K562 (cell line): ENCODE data around the gene GNL3. TPM values are rescaled to one million over a fixed set of nuclear protein-coding genes. Genes with fewer than 3 reads are reported as not detected.

Source experiments
- CREB3 ChIP-seq: fragments of 450-650 bp; conservative IDR thresholded peaks from 2 replicates; pipeline ENCODE4 v1.6.1; 2016; ENCODE audit warnings: missing genetic modification characterization, low read depth, mild to moderate bottlenecking, missing compliant biosample characterization, moderate library complexity
- CTBP1 ChIP-seq: fragments of 450-650 bp; IDR thresholded peaks from 2 replicates; pipeline ENCODE4 v1.6.1; 2016; ENCODE audit warnings: borderline replicate concordance
- DLX4 ChIP-seq: fragments of 250-450 bp; sonication (Bioruptor Pico); IDR thresholded peaks from 2 replicates; pipeline ENCODE4 v1.6.1; 2021; ENCODE audit warnings: mild to moderate bottlenecking
- GABPA ChIP-seq: fragments of 200-800 bp; sonication (Bioruptor generic); conservative IDR thresholded peaks from 2 replicates; pipeline ENCODE4 v1.6.1; 2016; ENCODE audit warnings: low read depth, missing genetic modification characterization, missing compliant biosample characterization
- HNRNPUL1 ChIP-seq: fragments of 200-400 bp; formaldehyde crosslinking; IDR thresholded peaks from 2 replicates; pipeline ENCODE4 v1.6.1; 2017; ENCODE audit warnings: low read length
- MYC ChIP-seq, 2 experiments: fragments of 250-450 bp in 1 of 2; sonication (Bioruptor Pico) in 1 of 2; IDR thresholded peaks; 2 replicates each; pipeline versions ENCODE4 v1.5.1 to v1.6.1; 2012 to 2021; ENCODE audit warnings: low read depth in 2 of 2, borderline replicate concordance in 1 of 2, improper control_type of control experiment in 1 of 2, low read length in 1 of 2, mild to moderate bottlenecking in 1 of 2, moderate library complexity in 1 of 2
- THRB ChIP-seq: fragments of 450-650 bp; formaldehyde crosslinking; conservative IDR thresholded peaks from 2 replicates; pipeline ENCODE4 v1.4.0; 2022; ENCODE audit warnings: mild to moderate bottlenecking, missing genetic modification characterization
- VEZF1 ChIP-seq: fragments of 200-800 bp; sonication (Bioruptor generic); IDR thresholded peaks from 2 replicates; pipeline ENCODE4 v1.6.1; 2017; ENCODE audit warnings: missing genetic modification characterization, missing compliant biosample characterization
- ZC3H4 ChIP-seq: sonication (generic); formaldehyde crosslinking; IDR thresholded peaks from 2 replicates; pipeline ENCODE4 v1.9.0; 2021; ENCODE audit warnings: missing genetic modification reagents, borderline replicate concordance
- ZNF384 ChIP-seq: IDR thresholded peaks from 2 replicates; pipeline ENCODE4 v1.6.1; 2012; ENCODE audit warnings: low read depth, low read length, improper control_type of control experiment
- ZNF398 ChIP-seq: fragments of 250-450 bp; sonication (Bioruptor Pico); IDR thresholded peaks from 2 replicates; pipeline ENCODE4 v1.8.0; 2021; ENCODE audit warnings: moderate library complexity, mild to moderate bottlenecking, inconsistent platforms
- ZNF431 ChIP-seq: sonication (generic); formaldehyde crosslinking; IDR thresholded peaks from 2 replicates; pipeline ENCODE4 v1.8.0; 2022; ENCODE audit warnings: mild to moderate bottlenecking, missing genetic modification reagents
- ZNF740 ChIP-seq, 3 experiments: fragments of 200-800 bp in 1 of 3; sonication (Bioruptor generic) in 1 of 3; sonication (generic) in 1 of 3; formaldehyde crosslinking in 1 of 3; IDR thresholded peaks; 2 replicates each; pipeline versions ENCODE4 v1.6.1 to v1.8.0; 2016 to 2022; ENCODE audit warnings: mild to moderate bottlenecking in 2 of 3, missing compliant biosample characterization in 2 of 3, missing genetic modification characterization in 2 of 3, missing genetic modification reagents in 1 of 3
- polyA plus RNA-seq, 8 experiments: library from polyadenylated mRNA; depleted of rRNA in 4 of 8; stranded (reverse) in 5 of 8; unstranded in 3 of 8; fragments of >200 nt; fragmentation: Nextera tagmentation in 2 of 8; fragmentation: Illumina TruSeq in 1 of 8; extraction: Ambion mirVana in 2 of 8; extraction: Trizol in 1 of 8; gene quantifications; 2 replicates each; pipeline versions ENCODE4 v1.2.1 to v1.2.3, GENCODE V29; 2011 to 2014; ENCODE audit warnings: inconsistent platforms in 1 of 8, missing spikeins in 1 of 8
- total RNA-seq, 7 experiments: library from RNA; depleted of rRNA in 6 of 7; stranded (reverse); fragments of >200 nt in 6 of 7; fragmentation: Illumina TruSeq in 2 of 7; extraction: Trizol in 2 of 7; gene quantifications; 2 replicates each; pipeline versions ENCODE4 v1.2.1 to v1.2.3, GENCODE V29; 2011 to 2021; ENCODE audit warnings: low replicate concordance in 1 of 7
- TF ChIP-seq, protein P1 (sequence below), 2 experiments: fragments of 200-800 bp in 1 of 2; sonication (Bioruptor generic) in 1 of 2; sonication (generic) in 1 of 2; formaldehyde crosslinking in 1 of 2; IDR thresholded peaks in 1 of 2; conservative IDR thresholded peaks in 1 of 2; 2 replicates each; pipeline versions ENCODE4 v1.5.0 to v1.6.1; 2016 to 2020; ENCODE audit warnings: missing compliant biosample characterization in 1 of 2, missing genetic modification characterization in 1 of 2, missing genetic modification reagents in 1 of 2

The GNL3 gene
- total and polyA plus RNA-seq, 9 of the 15 experiments (the other 6 are each of a cell fraction or from before 2014, with no cell fraction given) = 132 to 313 (median 220) TPM

DNA sequence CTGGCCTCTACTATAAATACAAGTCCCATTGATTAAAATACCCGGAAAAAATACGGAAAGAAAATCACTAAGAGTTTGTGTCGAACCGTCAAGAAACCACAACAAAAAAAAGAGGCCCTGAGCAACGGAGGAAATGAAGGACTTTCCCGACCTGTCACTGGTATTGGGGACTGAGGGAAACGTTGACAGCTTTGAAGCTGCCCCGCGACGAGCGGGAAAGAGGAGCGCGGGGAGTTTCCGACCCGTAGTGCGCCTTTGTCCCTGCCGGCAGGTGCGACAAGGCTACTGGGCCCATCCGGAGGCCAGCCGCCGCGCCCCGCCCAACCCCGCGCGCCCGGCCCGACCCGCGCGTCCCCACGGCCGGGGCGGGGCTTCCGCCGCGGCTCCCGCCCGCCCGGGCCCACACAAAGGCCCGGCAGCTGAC lies 535 bp upstream of the GNL3 start (continued):
- TF ChIP-seq ZNF740 (CRISPR knock-in tag; IDR thresholded peaks at IDR 0.05) (0 out of 2 replicates have a peak, but pooled peaks have one; percentile 39), ZNF740 (tag; IDR thresholded peaks at IDR 0.05) (no peak), THRB (no peak), ZC3H4 (CRISPR knock-in tag) (no peak), CREB3 (tag) (no peak), ZNF431 (CRISPR knock-in tag) (peak; percentile 45; the same call in 1 of the 2 replicates), CTBP1 (no peak), HNRNPUL1 (no peak), DLX4 (CRISPR knock-in tag) (no peak), ZNF384 (no peak), MYC (IDR thresholded peaks at IDR 0.05; ENCODE audit: low read depth, low read length) (no peak), MYC (CRISPR knock-in tag; IDR thresholded peaks at IDR 0.05; ENCODE audit: borderline replicate concordance, low read depth) (no peak), GABPA (tag) (peak; percentile 77), ZNF398 (CRISPR knock-in tag) (no peak), VEZF1 (CRISPR knock-in tag) (no peak)
- TF ChIP-seq, protein P1, sequence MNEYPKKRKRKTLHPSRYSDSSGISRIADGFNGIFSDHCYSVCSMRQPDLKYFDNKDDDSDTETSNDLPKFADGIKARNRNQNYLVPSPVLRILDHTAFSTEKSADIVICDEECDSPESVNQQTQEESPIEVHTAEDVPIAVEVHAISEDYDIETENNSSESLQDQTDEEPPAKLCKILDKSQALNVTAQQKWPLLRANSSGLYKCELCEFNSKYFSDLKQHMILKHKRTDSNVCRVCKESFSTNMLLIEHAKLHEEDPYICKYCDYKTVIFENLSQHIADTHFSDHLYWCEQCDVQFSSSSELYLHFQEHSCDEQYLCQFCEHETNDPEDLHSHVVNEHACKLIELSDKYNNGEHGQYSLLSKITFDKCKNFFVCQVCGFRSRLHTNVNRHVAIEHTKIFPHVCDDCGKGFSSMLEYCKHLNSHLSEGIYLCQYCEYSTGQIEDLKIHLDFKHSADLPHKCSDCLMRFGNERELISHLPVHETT (CRISPR knock-in tag; conservative IDR thresholded peaks at IDR 0.05 in 1 of 2, IDR thresholded peaks at IDR 0.05 in 1 of 2) = no peak
